ENCODE data around the gene ADAMTSL3.
"Not testable (repeated sequence)": the region's sequence is repeated elsewhere in the genome, so short reads cannot be mapped to it uniquely, and the experiment has no call there.

Gene ADAMTSL3

DNA sequence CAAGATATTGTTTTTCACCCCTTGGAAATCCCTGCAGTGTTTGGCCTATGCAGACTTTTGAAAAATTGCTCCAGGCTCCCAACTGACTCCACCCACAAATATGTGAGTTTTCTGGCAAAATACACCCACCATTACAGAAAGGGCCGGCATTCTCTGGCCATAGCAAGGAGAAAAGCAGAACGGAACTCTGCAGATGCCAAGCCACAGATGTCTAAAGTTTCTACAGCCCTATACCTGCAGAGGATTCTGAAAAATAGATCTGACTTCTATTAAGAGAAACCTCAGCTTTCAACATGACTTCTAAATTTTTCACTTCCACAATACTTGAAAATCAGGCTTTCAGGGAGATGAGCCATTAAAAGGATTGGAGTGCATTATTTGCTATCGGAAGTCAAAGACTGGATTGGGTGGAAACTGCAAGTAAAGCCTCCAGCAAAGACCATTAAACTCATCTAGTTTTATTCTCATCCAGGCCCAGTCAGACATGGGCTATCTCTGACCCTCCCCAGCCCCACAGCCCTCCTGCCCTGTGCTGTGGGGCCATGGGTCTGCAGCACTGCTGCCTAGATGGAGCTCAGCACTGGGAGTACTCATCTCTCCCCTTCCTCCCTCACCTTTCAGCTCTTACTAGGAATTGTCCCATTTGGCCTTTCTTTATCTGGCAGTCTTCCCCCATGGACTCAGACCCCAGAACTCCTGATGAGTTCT lies 338.6 kb downstream of the ADAMTSL3 start:
- DNase-seq: no peak

DNA sequence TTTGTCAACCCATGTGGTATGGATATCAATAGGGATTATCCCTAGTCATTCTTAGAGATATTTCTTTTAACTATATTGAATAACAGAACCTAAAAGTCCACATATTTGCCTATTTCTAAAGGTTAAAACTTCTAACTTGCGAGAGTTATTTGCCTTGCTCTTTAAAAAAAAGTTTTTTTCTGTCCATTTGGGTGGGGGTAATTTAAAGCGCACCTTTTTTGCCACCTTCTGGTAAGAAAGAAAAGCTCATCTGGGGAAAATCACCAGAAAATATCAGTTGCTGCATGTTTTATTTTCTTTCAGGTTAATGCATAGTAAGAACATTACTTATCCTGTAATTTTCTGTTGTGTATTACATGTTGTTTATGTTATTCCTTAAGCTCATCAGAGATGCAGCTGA lies 339.7 kb downstream of the ADAMTSL3 start:
- no peak for DNase-seq

DNA sequence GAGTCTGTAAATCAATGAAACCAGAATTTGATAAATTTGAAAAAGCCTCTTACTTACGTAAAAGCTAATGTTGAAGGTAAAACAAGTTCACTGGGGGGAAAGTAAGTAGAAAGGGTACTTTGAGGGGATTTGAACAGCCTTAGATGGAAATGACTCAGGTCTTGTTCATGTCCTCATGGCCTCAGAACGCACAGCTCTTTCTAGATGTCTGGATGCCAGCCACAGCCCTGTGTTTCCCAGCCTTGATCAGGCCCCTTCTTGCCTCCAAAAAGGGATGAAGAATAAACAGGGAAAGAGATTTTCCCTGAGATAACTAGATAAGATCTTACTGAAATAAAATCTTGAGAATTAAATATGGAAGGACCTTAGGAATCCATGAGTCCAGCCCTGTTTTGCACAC lies 344.6 kb downstream of the ADAMTSL3 start:
- no peak for DNase-seq

DNA sequence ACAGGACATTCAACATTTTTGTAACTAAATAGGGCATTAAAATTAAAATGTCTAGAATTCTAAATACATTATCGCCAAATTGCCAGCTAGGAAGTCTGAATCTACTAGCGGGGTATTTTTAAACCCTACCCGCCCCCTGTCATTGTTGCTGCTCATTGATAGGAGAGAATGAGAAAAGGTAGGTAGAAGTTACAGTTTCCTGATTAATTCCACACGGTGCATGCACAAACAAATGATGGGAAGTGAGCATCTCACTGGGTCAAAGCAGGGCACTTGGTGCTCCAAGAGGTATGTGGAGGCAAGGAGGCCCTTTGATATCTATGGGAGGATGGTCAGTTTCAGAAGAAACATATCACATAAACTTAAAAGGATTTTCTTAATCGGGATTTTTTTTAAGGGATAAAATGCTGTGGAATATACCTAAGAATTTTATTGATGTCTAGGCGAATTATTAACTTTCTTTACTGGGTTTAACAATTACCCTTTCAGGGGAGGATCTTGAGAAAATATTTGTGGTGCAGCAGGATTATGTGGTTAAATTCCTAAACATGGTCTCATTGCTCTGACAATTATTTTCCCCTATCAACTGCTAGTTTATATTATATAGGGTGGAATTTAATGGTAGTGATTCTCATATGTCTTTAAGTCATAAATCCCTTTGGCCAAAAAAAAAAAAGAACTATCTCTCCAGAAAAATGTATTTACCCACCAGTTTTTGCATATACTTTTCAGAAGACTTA lies 345.6 kb downstream of the ADAMTSL3 start:
- no peak for DNase-seq

DNA sequence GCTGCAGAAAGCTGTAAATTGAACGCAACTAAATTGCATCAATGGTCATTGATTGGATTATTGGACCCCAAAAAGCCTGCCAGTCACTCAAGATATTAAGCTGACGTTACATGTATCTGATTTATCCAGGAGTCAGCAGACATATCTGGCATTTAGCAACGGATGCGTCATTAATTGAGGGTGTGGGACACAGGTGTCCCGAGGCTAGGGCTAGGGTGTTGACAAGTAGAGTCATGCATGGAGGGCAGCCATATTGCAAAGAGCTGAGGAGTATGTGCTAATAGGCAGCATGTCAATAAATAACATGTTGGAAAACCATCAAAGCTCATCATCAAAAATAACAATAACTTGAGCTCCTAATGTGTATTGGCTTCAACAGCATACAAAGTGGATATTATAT lies 347.1 kb downstream of the ADAMTSL3 start:
- DNase-seq: no peak

DNA sequence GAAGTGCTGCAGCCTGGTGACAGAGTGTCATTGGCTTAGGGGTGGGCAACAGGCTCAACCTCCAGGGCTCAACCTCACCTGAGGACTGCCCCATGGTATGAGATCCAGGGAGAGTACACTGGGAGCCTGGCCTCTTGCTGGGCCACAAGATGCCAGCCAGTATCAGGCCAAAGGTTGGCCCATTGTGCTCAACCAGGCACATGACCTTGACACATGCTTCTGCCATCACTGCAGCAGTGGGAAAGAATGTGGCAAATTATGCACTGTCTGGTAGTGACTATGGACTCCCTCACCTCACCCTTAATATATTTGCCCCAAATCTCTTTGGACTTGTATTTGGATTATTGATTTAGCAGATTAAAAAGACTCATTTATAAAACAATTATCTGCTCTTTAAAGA lies 347.7 kb downstream of the ADAMTSL3 start:
- DNase-seq: no peak

DNA sequence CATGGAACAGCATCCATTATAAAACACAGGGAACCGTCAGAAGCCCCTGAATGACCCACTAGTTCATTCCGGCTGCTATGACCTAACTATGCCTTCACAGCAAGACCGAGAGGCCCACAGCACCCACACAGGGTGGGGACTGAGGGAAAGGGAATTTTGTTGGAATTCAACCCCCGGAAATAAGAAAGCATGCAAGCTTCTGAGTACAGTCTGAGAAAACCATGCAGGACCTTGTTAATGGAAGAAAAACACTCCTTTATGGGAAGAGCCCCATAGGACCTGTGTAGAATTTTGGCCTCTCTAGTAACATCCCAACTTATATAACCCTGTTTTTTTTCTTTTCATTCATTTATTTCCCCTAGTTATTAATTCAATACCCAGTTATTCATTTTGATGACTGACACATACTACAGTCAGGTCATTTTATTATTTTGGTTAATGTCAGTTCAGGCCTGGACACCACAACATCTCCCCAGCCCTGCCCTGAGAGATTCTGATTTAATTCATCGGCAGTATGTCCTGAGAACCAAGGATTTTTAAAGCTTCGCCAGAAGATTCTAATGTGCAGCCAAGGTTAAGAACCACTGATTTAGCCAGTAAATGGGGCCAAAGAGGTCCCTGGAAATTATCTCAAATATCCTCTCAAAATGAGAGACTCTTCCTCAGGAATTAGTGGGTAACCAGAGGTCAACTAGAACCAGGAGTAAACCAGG lies 350.0 kb downstream of the ADAMTSL3 start:
- DNase-seq: no peak

DNA sequence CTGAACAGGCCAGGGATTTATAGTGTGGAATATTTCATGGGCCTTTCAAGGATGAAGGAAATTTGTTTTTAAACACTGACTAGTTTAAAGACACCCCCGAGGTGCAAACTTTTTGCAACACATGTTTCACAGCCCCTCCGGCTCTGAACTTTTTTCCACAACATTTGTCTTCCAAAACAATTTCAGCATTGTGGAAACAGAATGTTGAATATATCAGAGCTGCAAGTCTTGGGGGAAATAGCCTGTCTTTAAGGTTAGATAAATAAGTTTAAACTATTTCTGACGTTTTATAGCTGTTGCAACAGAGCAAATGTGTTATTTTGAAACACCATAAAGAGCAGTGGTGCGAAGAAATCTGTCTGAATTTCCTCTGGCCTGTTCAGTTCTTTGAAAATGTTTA lies 352.5 kb downstream of the ADAMTSL3 start:
- no peak for DNase-seq

DNA sequence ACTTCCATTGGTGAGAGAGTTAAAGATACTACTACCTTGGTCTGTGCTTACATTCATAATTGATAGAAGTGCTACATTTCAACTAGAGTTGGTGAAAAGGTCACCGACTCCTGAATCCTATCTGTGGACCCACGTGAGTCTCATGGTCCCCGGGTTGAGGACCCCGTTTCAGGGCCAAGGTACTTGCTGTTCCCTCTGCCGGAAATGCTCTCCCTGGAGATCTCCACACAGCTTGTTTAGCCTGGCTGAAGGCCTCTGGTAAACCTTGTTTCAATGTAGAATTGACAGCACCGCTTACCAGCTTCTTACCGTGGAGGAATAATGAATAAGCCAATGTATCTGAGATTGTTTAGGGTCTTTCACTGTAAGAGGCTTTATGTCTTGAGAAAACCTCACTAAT lies 355.7 kb downstream of the ADAMTSL3 start:
- DNase-seq: no peak

DNA sequence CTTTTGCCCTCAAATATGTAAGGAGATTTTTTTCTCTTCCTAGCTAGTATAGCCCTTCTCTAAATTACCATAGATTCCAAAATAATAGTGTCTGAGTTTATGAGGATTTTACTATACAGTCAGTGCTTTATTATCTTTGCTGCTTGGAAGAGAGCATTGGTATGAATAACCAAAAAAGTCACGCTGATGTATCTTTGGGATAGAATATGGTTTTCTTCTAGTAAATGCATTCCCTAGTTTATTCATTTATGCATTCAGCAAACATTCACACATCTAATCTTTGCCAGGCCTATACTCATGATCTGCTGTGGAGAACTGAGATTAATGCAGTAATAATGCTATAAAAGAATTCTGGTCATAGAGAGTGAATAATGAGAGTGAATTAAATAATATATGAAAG lies 356.3 kb downstream of the ADAMTSL3 start:
- no peak for DNase-seq

DNA sequence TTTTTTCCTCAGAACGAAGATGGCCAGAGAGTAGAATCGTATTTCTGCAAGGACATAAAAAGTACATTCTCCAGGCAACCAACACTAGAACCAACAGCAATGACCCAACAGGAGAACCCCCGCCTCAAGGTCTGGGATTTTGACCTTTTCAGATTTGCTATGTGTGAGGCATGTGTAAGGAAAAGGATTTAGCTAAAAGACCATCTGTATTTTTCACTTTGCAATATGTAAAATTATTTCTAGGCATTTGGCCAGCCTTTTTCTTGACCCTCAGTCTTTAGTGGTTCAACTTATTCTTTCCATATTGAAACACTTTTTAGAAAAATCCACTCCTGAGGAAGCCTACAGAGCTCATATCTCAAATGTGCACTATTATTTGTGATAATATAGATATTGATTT lies 362.4 kb downstream of the ADAMTSL3 start:
- DNase-seq: no peak

DNA sequence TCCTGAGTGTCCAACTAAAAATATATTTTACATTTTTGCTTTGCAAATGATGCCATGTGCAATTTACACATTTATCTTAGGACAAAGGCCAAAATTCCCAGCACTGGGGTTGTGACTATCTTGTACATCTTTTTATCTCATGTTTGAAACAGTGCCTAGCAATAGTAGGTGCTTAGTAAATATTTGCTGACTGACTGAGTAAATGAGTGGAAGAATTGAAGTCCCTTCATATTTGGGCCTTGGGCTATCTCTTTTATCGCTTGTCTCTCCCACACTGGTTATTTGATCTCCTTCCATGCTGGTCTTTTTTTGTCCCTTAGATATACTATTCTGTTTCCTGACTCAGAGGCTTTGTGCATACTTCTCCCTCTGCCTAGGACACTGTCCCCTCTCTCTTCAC lies 368.6 kb downstream of the ADAMTSL3 start:
- DNase-seq: no peak

DNA sequence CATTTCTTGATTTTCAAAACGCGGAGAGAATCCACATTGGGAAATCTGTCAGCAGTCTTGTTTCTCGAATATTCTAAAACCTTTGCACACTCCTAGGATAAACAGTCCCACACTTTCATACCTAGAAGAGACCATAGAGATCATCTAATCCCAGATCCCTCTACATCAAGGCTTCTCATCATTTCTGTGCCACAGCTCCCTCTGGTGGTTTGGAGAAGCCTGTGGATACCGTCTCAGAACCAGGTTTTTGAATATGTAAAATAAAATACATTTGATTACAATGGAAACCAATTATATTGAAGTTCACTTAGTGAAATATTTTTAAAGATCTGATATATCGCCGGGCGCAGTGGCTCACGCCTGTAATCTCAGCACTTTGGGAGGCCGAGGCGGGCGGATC lies 369.7 kb downstream of the ADAMTSL3 start:
- DNase-seq: no peak

DNA sequence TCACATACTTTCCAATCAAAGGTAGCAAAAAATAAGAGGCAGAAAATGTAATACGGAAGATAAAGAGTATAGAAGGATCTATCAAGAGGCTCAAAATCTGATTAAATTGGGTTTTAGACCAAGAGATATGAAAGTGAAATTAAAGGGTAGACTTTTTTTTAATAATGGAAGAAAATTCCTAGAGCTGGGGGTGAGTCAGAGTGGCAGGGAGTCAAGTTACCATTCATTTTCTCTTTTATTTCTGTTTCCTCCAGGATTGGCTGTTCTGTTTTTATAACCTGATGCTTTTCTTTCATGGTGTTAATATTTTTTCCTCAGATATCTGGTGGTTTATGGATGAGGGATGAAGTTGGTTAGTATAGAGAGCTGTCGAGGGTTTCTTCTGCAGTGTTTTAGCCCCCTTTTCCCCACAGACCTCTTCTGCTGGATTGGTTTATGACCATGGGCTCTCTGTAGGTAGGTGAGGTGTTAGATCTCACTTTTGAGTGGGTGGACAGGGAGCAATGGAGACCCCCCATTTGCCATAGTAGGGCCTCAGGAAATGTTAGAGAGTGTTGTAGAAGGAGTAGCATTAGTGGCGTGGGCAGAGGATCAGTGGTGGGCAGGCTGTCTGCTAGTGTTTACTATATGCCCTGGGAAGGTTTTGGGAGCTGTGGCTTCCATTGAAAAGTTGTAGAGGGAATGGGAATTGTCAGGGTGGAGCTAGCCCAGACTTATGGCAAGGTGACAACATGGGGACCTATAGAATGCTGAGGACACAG lies 380.1 kb downstream of the ADAMTSL3 start:
- DNase-seq: no peak

DNA sequence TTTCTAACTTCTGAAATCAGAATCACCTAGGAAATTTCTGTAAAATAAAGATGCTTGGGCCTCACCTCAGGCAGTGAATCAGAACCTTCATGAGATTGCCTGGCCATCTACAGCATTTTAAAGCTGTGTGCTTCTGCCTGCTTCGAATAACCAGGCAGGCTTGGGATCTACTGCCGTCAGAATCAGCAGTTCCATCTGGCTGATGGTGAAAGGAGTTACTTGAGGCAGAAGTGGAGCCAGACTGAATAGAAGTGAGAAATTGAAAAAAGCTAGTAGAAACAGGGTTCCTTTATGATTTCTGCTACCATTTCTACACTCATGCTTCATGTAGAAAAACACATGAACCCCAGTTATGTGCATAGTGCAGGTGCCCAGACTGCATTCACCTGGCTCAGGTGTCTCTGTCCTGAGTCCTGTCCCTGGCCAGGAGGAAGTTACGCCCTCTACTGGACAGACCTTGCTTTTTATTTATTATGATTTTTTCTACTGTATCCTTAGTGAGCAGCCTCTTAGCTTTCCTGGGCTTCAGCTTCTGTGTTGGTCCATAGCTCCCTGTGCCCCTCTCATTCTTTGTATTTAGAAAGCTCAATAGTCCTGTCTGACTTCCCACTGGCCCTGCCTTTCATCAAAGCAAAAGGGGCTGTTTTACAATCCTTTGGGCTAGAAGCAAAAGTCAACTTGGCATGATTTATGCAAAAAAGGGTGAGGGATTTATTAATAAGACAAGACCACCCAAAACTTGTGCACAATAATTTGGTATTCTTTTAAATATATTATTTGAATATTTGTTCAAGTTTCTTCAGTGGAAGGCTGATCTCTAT lies 380.9 kb downstream of the ADAMTSL3 start:
- no peak for DNase-seq

DNA sequence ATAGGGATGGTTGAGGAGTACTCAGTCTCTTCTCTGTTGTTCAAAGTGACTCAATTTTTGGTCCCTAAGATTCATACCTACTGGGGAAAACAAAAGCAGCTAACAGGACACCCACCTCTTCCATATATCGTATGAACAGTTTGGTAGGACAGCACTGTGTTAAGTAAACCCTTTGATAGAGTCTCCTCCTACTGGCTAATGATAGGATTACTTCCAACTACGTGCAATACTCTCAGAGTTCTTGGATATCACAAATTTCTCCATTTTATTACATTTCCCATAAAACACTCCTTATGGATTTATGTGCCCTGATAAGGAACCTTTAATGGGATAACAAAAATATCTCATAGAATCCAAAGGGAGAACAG lies 381.5 kb downstream of the ADAMTSL3 start:
- DNase-seq: no peak

DNA sequence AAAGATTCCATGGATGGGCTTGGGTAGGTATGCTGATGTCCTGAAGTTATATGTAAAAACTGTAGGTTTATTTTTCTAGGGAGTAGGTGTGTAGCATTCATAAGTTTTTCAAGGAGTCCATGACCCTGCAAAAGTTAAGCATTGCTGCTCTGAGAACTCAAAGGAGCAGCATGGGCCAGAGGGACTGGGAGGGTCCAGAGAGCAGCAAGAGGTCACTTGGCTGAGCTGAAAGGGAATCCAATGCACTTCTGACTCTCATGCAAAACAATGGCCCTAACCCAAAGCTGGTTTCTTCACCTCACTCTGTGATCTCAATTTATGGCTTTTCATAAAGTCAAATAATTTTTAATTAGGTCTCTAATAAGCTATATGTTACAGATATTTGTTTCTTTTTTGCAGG lies 383.4 kb downstream of the ADAMTSL3 start:
- no peak for DNase-seq

DNA sequence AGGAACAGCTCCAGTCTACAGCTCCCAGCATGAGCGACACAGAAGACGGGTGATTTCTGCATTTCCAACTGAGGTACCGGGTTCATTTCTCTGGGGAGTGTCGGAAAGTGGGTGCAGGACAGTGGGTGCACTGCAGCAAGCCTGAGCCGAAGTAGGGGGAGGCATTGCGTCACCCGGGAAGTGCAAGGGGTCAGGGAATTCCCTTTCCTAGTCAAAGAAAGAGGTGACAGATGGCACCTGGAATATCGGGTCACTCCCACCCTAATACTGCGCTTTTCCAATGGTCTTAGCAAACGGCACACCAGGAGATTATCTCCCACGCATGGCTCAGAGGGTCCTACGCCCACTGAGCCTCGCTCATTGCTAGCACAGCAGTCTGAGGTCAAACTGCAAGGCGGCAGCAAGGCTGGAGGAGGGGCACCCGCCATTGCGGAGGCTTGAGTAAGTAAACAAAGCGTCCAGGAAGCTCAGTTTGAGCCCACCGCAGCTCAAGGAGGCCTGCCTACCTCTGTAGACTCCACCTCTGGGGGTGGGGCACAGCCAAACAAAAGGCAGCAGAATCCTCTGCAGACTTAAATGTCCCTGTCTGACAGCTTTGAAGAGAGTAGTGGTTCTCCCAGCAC lies 388.6 kb downstream of the ADAMTSL3 start:
- DNase-seq: not testable (repeated sequence)

DNA sequence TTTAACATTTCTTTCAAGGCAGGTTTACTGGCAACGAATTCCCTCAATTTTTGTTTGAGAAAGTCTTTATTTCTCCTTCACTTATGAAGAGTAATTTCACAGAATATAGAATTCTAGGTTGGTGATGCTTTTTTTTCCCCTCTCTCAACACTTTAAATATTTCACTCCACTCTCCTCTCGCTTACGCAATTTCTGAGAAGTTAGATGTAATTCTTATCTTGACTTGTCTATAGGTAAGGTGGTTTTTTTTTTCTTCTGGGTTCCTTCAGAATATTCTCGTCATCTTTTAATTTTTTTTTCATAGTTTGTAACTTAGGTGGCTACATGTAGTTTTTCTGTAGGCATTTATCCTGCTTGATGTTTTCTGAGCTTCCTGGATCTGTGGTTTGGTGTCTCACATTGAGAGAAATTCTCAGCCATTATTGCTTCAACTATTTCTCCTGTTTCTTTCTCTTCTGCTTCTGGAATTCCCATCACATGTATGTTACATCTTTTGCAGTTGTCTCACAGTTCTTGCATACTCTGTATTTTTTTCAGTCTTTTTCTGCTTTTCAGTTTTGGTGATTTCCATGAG lies 392.2 kb downstream of the ADAMTSL3 start:
- DNase-seq: no peak

DNA sequence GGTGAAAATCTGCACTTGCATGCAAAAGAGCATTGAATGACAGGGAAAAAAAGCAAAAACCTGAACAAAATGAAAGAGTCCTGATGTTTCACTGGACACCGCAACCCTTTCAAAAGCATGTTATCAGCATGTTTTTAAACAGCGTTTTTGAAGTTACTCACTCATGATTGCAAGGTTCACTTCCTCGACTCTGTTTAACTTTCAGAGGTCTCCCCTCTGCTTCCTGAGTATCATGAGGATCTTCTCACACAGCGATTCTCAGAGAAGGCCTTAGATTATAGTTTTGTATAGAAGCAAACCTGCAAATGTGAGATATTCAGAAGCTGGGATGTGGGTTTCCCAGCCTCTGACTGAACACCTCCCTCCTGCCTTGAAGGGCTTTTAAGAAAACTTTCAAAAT lies 395.6 kb downstream of the ADAMTSL3 start:
- not testable (repeated sequence) for DNase-seq

DNA sequence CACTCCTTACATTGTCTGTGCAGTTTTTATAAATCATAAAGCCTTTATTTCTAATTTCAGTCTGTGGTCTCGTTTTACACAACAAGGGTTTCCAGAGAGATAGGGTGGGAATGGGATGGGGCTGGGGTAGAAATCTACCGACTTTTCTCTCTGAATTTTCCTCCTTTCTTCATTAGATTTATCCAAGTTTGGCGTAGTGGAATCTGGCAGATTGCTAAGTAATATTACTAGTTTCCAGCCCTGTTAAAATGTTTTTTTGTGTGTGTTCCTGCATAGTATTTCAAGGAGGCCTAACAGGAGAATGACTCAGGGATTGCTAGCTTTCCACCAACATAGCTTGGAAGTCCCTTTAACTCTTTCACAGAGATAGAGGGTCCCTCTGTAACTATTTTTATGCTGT lies 396.2 kb downstream of the ADAMTSL3 start:
- DNase-seq: no peak

DNA sequence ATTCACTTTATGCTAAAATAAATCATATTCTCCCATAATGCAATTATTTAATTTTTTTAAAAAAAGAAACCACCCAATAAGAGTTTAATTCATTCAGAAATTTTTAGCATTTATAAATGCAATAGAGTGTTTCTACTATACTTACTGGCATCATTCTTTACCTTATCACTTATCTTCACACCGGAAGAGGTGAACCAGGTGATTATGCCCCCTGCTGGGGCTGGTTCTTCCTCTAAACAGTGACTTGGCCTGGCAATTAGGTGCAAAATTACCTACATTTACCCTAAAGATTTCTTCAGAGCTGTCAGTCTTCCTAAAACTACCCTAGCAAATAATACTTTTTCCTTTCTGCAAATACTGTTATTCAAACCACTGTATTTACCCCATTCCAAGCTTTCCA lies 397.2 kb downstream of the ADAMTSL3 start:
- not testable (repeated sequence) for DNase-seq
